GM12878 (cell line): ENCODE data around the gene SLU7. TPM values are rescaled to one million over a fixed set of nuclear protein-coding genes. Genes with fewer than 3 reads are reported as not detected.
A peak's percentile ranks its signal among the peaks of the same experiment; 100 is the strongest.

Source experiments
- ATAC-seq: fragments of 200-7000 bp; cut with Tn5 transposase; 3 replicates; pipeline ENCODE4 v1.9.1; 2020; ENCODE audit warnings: mild to moderate bottlenecking, moderate library complexity
- BruUV-seq: library from RNA; stranded (reverse); fragments of 400-500 nt; replicated peaks from 2 replicates; lab custom pipeline; 2021; lab: Mats Ljungman, UMichigan
- CTCF ChIA-PET: fragments of 300-600 bp; sonication (Branson Sonifier 250); formaldehyde crosslinking; extraction: SDS; loops from one replicate; lab custom pipeline; 2021; ENCODE audit warnings: inconsistent platforms; lab: Yijun Ruan, JAX
- POLR2A ChIA-PET: fragments of 350-600 bp; formaldehyde crosslinking; extraction: SDS; loops from one replicate; lab custom pipeline; 2021; ENCODE audit warnings: inconsistent platforms; lab: Charles Lee
- RAD21 ChIA-PET: fragments of 300-600 bp; sonication (Branson Sonifier 250); formaldehyde crosslinking; loops from one replicate; lab custom pipeline; 2023; ENCODE audit warnings: antibody characterized with exemption; ENCODE audit not compliant: unreplicated experiment; lab: Charles Lee
- SMC1A ChIA-PET: fragments of 300-600 bp; sonication (Branson Sonifier 250); formaldehyde crosslinking; loops from one replicate; lab custom pipeline; 2023; ENCODE audit not compliant: unreplicated experiment, uncharacterized antibody; lab: Charles Lee
- DNase-seq: peaks from one replicate; pipeline ENCODE4 v3.0.0-alpha.2; 2011; ENCODE audit warnings: low read depth, low spot score
- FAIRE-seq: peaks from 3 replicates; lab custom pipeline; 2011; peaks lifted over from hg19 to GRCh38; lab: Jason Lieb, UNC
- H2AFZ ChIP-seq: 2 replicates; pipeline ENCODE4 v1.6.0; 2011; ENCODE audit warnings: low read depth, low read length, control low read depth; ENCODE audit not compliant: control insufficient read depth
- H3K27ac ChIP-seq: 2 replicates; pipeline ENCODE4 v1.5.1; 2011; ENCODE audit warnings: control low read depth; ENCODE audit not compliant: control insufficient read depth, insufficient read depth
- H3K27me3 ChIP-seq, 2 experiments: replicated peaks in 1 of 2; 2 replicates each; pipeline versions ENCODE4 v1.6.0 to v1.6.1; 2011; ENCODE audit warnings: low read length in 1 of 2; ENCODE audit not compliant: control insufficient read depth in 2 of 2, insufficient read depth in 2 of 2
- H3K36me3 ChIP-seq, 2 experiments: 2 replicates each; pipeline ENCODE4 v1.5.1; 2011; ENCODE audit warnings: low read length in 1 of 2; ENCODE audit not compliant: control insufficient read depth in 2 of 2, insufficient read depth in 2 of 2
- H3K4me1 ChIP-seq: 2 replicates; pipeline ENCODE4 v1.6.1; 2011; ENCODE audit warnings: mild to moderate bottlenecking, low read length, moderate library complexity, mixed read lengths; ENCODE audit not compliant: control insufficient read depth, insufficient read depth
- H3K4me2 ChIP-seq: 2 replicates; pipeline ENCODE4 v1.6.0; 2011; ENCODE audit warnings: control low read depth; ENCODE audit not compliant: control insufficient read depth, insufficient read depth
- H3K4me3 ChIP-seq: fragments of 200-600 bp; sonication (generic); 2 replicates; pipeline ENCODE4 v1.5.1; 2016
- H3K79me2 ChIP-seq: 2 replicates; pipeline ENCODE4 v1.6.0; 2011; ENCODE audit warnings: low read length; ENCODE audit not compliant: control insufficient read depth, insufficient read depth
- H3K9ac ChIP-seq: 2 replicates; pipeline ENCODE4 v1.8.0; 2011; ENCODE audit warnings: low read length, control low read depth, mixed read lengths; ENCODE audit not compliant: control insufficient read depth, insufficient read depth
- H3K9me3 ChIP-seq: replicated peaks from 3 replicates; pipeline ENCODE4 v1.5.1; 2011; ENCODE audit warnings: mild to moderate bottlenecking, low read length; ENCODE audit not compliant: control insufficient read depth, insufficient read depth
- H4K20me1 ChIP-seq: 2 replicates; pipeline ENCODE4 v1.6.0; 2011; ENCODE audit not compliant: control insufficient read depth, insufficient read depth
- ATF2 ChIP-seq: IDR thresholded peaks from 2 replicates; pipeline ENCODE4 v1.6.1; 2012; ENCODE audit warnings: low read length, inconsistent platforms
- BHLHE40 ChIP-seq, 2 experiments: fragments of 450-650 bp in 1 of 2; IDR thresholded peaks; 2 replicates each; pipeline ENCODE4 v1.6.1; 2011 to 2017; ENCODE audit warnings: low read depth in 2 of 2, borderline replicate concordance in 1 of 2, improper control_type of control experiment in 1 of 2, low read length in 1 of 2, mild to moderate bottlenecking in 1 of 2
- CREB1 ChIP-seq: IDR thresholded peaks from 2 replicates; pipeline ENCODE4 v1.6.1; 2012; ENCODE audit warnings: low read depth, mild to moderate bottlenecking, inconsistent platforms
- DPF2 ChIP-seq: fragments of 450-650 bp; IDR thresholded peaks from 2 replicates; pipeline ENCODE4 v1.6.1; 2017; ENCODE audit warnings: mild to moderate bottlenecking
- ELK1 ChIP-seq: IDR thresholded peaks from 2 replicates; pipeline ENCODE4 v1.6.1; 2012; ENCODE audit warnings: low read depth, low read length, improper control_type of control experiment
- HDAC6 ChIP-seq: fragments of 200-600 bp; sonication (generic); IDR thresholded peaks from one replicate; pipeline ENCODE4 v1.8.0; 2017; ENCODE audit warnings: antibody characterized with exemption; ENCODE audit not compliant: unreplicated experiment
- KAT2A ChIP-seq: conservative IDR thresholded peaks from 2 replicates; pipeline ENCODE4 v1.6.1; 2011; ENCODE audit warnings: low read depth, low read length; ENCODE audit not compliant: control insufficient read depth
- RELA ChIP-seq: fragments of 450-650 bp; IDR thresholded peaks from 2 replicates; pipeline ENCODE4 v1.8.0; 2014; ENCODE audit warnings: borderline replicate concordance; ENCODE audit not compliant: partially characterized antibody
- RELB ChIP-seq: fragments of 450-650 bp; IDR thresholded peaks from 2 replicates; pipeline ENCODE4 v1.6.1; 2017; ENCODE audit warnings: low read depth, mild to moderate bottlenecking, moderate library complexity
- STAT1 ChIP-seq: fragments of 450-650 bp; conservative IDR thresholded peaks from 2 replicates; pipeline ENCODE4 v1.6.1; 2014; ENCODE audit warnings: antibody characterized with exemption, mild to moderate bottlenecking
- SUZ12 ChIP-seq: fragments of 200-600 bp; sonication (generic); IDR thresholded peaks from one replicate; pipeline ENCODE4 v1.6.1; 2018; ENCODE audit warnings: antibody characterized with exemption, mild to moderate bottlenecking; ENCODE audit not compliant: unreplicated experiment
- WRNIP1 ChIP-seq: IDR thresholded peaks from 2 replicates; pipeline ENCODE4 v1.6.1; 2011; ENCODE audit warnings: low read depth, low read length, improper control_type of control experiment, borderline replicate concordance
- YBX1 ChIP-seq: fragments of 450-650 bp; IDR thresholded peaks from 2 replicates; pipeline ENCODE4 v1.6.1; 2016; ENCODE audit warnings: antibody characterized with exemption
- ZNF592 ChIP-seq: fragments of 450-650 bp; IDR thresholded peaks from 2 replicates; pipeline ENCODE4 v1.6.1; 2017; ENCODE audit warnings: mild to moderate bottlenecking, moderate library complexity
- ZSCAN29 ChIP-seq: fragments of 450-650 bp; IDR thresholded peaks from 2 replicates; pipeline ENCODE4 v1.6.1; 2017; ENCODE audit warnings: mild to moderate bottlenecking, moderate library complexity
- WGBS: methylation state at CpG from one replicate; pipeline ENCODE4 v1.1.6; 2016; ENCODE audit warnings: low lambda C conversion rate; ENCODE audit not compliant: insufficient replicate concordance, insufficient coverage; ENCODE audit errors: missing lambda C conversion rate; 5-methylcytosine and 5-hydroxymethylcytosine counted together
- in situ Hi-C: fragments of 300-500 bp; cut with MboI; formaldehyde crosslinking; loops from 9 replicates; pipeline ENCODE4 v1.14.3; 2018; ENCODE audit warnings: mixed read lengths
- intact Hi-C: fragments of 100-400 bp; cut with micrococcal nuclease; formaldehyde crosslinking; loops from one replicate; pipeline ENCODE4 v1.14.2; 2022; ENCODE audit not compliant: unreplicated experiment
- polyA plus RNA-seq, 11 experiments: library from polyadenylated mRNA; depleted of rRNA in 4 of 11; unstranded in 6 of 11; stranded (reverse) in 5 of 11; fragments of >200 nt; fragmentation: Nextera tagmentation in 4 of 11; fragmentation: Illumina TruSeq in 1 of 11; extraction: Ambion mirVana in 4 of 11; extraction: Trizol in 1 of 11; gene quantifications; 1 replicate in 1 of 11; 2 replicates in 10 of 11; pipeline versions ENCODE4 v1.2.1 to v1.2.3, GENCODE V29; 2011 to 2016; ENCODE audit warnings: inconsistent platforms in 2 of 11, missing spikeins in 2 of 11, low read depth in 1 of 11
- total RNA-seq, 4 experiments: library from RNA; depleted of rRNA in 3 of 4; stranded (reverse); fragments of >200 nt in 3 of 4; fragmentation: Illumina TruSeq in 1 of 4; extraction: Trizol in 1 of 4; gene quantifications; 2 replicates each; pipeline versions ENCODE4 v1.2.1 to v1.2.3, GENCODE V29; 2013 to 2021

SLU7 gene
- total and polyA plus RNA-seq, 10 of the 15 experiments (the other 5 are each of a cell fraction or from before 2014, with no cell fraction given): 32.7 to 55.2 (median 46.6) TPM

- H3K27ac ChIP-seq: 0 out of 2 replicates have a peak overlapping the region, but pooled peaks have one; percentile 29
- no peaks in the 10 kb centered on the region for H3K36me3 ChIP-seq
- RAD21 ChIA-PET: interaction anchor here (0.6 to 4.0 kb wide), 6 partner anchors 10 to 41 kb away, joined by 3 to 43 read pairs (median 7); no protein-coding TSS in a partner anchor
- no peak overlapping the region for H3K4me3 ChIP-seq
- in situ Hi-C loops: no loop called here
- no peak overlapping the region; the same call in 1 of the 2 replicates for H2AFZ ChIP-seq
- FAIRE-seq (no peak), DNase-seq (no peak), ATAC-seq (no peak)
- peaks cover 8% of the 10 kb centered on the region; the same call in 2 of the 3 replicates for H3K9me3 ChIP-seq
- SMC1A ChIA-PET: interaction anchor here (0.7 to 3.7 kb wide), 7 partner anchors 9 to 21 kb away, joined by 3 to 50 read pairs (median 4); no protein-coding TSS in a partner anchor
- POLR2A ChIA-PET: interaction anchor here (0.6 to 3.9 kb wide), 11 partner anchors 8 to 347 kb away, joined by 3 to 40 read pairs (median 5); partner anchors contain the start of genes PTTG1 and SLU7
- peaks cover 59% of the 10 kb centered on the region for H3K4me1 ChIP-seq
- peak overlapping the region; percentile 7; the same call in 1 of the 2 replicates for H3K4me2 ChIP-seq
- CTCF ChIA-PET: interaction anchor here (0.8 to 3.2 kb wide), 7 partner anchors 11 to 56 kb away, joined by 3 to 19 read pairs (median 5); no protein-coding TSS in a partner anchor
- no peak overlapping the region for H3K9ac ChIP-seq
- H4K20me1 ChIP-seq: no peaks in the 10 kb centered on the region
- H3K79me2 ChIP-seq: no peaks in the 10 kb centered on the region; the same call in none of the 2 replicates
- intact Hi-C loops: no loop called here
- BruUV-seq: no TSS peak
- H3K27me3 ChIP-seq: no peaks in the 10 kb centered on the region
- 100% methylated on average over 1 of the region's 1 CpG for WGBS
- TF ChIP-seq YBX1 (no peak), SUZ12 (no peak), HDAC6 (no peak), DPF2 (no peak), ZSCAN29 (no peak), WRNIP1 (no peak), RELA (no peak), BHLHE40 (IDR thresholded peaks at IDR 0.05; ENCODE audit: borderline replicate concordance in 1 of 2, low read depth in 2 of 2, low read length in 1 of 2) (no peak), ATF2 (no peak), STAT1 (no peak), ZNF592 (no peak), RELB (no peak), KAT2A (no peak), ELK1 (no peak), CREB1 (no peak)
Measured at GRCh38 chr5:160453751-160454150, 34.9 kb upstream of the SLU7 start.
